ACHN (cell line): ENCODE data around the gene HMGCS1.
"Not testable (repeated sequence)": the region's sequence is repeated elsewhere in the genome, so short reads cannot be mapped to it uniquely, and the experiment has no call there.

Experiments
- DNase-seq: peaks from one replicate; pipeline ENCODE4 v3.0.0-alpha.2; 2015
- in situ Hi-C: cut with HindIII; loops from 2 replicates; pipeline ENCODE4 v1.10.0; 2017; ENCODE audit warnings: low sequenced_read_pairs, low pct_ligation_motif_present, low pct_unique_long_range_greater_than_20kb

Gene HMGCS1

DNA sequence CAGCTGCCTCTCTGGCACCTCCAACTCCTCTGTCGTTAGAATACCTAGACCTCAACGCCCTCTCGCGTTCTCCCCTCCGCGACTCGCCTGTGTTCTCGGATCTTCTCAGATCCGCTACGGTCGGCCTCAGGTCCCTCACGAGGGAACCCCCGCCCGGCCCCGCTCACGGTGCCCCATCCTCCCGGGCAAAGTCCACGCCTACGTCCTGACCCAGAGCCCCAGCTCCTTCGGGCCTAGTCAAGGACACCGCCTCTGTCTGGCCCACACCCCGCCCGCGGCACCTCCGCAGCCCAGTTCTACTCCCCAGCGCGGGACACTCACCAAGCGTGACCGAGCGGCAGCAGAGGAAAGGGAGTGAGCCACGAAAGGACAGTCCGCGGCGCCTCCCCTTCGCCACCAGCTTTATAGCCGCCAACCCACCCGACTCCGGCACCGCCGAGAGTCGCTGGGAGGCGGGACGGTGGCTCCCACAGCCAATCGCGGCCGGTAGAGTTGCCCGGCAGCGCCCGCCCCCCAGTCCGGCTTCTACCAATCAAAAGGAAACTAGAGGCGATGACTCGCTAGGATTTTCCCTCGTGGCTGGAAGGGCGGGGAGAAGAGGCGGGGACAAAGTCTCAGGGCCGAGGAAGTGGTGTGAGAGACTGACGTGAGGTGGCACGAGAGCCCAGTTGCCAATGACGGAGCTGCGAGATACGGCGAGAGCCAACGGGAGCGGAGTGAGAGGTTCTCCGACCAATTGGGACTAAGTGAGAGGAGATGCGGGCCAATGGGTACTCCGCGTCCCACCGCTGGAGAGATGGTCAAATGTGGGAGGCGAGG is at the start of gene HMGCS1:
Gene HMGCS1 (minus strand): TSS at position 378 of the 819 bp plus-strand sequence. CDS start 14,447 bp downstream, outside the sequence.
- in situ Hi-C loops = no loop called here
- DNase-seq = peak; percentile 98

DNA sequence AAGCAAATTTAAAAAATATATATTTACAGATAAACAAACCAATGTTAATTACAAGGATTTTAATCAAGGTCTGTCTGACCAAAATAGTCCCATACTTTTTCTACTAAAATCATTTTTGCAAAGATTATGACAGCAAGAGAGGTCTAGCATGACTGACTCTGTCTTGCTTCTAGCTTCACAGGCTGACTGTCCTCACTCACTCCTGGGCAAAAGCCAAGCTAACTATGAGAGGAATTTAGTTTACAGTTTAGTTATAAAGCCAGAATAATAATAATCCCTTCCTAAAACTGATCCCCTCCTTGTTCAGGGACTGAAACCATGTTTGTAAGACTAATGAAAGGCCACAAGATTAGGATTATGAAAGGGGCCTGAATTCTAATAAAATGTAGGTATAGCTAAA is 45.5 kb upstream of the HMGCS1 start:
- no peak for DNase-seq
- in situ Hi-C loops = no loop called here

DNA sequence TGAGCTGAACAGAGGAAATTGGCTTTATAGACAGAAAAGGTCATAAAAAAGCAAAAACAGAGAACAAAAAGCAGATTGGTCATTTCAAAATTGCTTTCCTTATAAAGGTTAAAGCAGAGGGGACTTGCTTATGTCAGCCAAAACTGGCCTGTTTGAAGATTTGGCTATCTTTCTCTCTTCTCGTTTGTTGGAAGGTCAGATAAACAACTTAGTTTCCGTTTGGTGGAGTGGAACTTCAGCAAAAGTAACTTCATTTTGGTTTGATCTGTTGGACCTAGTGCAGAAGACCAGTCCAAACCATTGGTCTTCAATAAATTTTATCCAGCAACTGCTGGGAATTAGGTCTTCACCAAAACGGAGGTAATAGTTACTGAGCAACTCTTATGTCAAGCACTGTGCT is 45.1 kb upstream of the HMGCS1 start:
- DNase-seq = no peak
- in situ Hi-C loops = no loop called here

DNA sequence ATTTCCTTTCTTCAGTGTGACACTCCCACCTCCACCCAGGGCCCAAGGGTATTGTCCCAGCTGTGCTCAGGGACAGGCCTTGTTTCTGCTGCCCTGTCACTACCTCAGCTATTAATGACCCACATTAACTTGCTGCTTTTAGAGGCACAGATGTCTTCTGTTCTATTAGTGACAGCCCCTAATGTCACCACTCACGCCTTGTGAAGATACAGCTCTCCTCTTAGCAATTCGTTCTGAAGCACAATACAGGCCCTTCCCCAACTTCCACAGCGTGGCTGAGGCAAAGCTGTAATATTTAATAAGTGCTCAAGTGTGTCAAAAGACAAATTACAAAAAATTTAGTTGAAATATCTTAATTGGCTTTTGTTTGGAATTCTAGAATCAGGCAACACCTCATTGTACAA is 44.7 kb upstream of the HMGCS1 start:
- in situ Hi-C loops = no loop called here
- no peak for DNase-seq

DNA sequence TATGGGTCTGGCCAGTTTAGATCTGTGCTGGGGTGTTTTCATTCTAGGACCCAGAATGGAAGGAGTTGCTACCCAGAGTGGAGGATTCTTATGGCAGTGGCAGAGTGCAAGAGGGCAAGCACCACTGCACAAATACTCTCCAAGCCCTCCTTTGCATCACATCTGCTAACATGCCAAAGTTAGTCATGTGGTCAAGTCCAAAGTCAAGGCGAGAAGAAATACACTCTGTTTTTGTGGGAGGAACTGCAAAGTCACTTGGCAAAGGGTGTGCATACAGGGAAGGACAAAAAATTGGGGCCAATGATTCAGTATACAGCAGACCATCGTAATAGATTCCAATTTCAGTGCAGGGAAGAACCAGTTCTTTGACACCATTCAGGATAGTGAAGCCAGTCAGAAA is 43.9 kb upstream of the HMGCS1 start:
- in situ Hi-C loops = no loop called here
- DNase-seq = no peak

DNA sequence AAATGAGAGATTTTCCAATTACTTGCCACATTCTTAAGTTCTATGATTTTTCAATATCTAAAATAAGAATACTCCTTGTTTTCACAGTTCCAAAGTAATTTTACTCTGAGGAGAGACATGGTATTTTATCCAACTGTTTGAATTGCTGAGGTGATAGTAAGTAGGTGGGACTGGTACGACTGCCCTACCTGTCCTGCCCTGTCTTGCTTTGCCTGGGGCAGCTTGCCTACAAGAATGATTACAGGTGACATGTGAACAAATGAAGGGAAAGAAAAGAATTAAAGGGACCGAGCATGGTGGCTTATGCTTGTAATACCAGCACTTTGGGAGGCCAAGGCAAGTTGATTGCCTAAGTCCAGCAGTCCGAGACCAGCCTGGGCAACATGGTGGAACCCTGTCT is 41.6 kb upstream of the HMGCS1 start:
- in situ Hi-C loops = no loop called here
- DNase-seq = no peak

DNA sequence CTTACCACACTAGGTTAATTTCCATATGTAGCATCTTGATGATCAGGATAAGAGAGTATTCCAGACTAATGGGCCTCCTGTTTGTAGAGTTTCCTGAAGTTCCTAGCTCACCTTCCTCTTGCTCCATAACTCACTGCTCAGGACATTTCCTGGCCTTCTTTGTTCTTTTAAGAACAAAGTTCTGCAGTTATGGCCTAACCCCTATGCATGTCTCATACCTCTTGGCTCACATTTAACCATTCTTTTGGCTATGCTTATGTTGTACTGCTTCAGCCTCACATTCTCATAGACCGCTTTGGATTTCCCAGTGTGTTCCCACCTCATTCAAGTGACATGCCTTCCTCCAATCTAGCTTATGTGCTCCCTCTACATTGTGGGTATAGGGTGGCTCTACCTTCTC is 40.5 kb upstream of the HMGCS1 start:
- in situ Hi-C loops = no loop called here
- no peak for DNase-seq

DNA sequence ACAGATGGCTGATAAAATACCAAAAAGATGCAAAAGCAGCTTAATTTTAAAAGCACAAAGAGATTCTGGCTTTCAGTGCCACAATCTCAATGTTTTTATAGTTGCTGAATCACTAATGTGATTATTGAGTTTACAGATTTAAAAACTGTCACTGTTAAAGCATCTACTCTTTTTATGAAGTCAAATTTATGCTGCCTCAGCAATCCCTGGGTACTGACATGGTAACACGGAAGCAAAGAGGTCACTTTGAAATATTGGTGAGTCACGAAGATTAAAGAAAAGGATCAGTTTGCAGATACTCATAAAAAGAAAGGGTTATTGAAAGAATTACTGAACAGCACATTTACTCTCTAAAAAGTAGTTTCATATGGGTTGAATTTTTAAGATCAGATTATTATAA is 39.7 kb upstream of the HMGCS1 start:
- no peak for DNase-seq
- in situ Hi-C loops = no loop called here

DNA sequence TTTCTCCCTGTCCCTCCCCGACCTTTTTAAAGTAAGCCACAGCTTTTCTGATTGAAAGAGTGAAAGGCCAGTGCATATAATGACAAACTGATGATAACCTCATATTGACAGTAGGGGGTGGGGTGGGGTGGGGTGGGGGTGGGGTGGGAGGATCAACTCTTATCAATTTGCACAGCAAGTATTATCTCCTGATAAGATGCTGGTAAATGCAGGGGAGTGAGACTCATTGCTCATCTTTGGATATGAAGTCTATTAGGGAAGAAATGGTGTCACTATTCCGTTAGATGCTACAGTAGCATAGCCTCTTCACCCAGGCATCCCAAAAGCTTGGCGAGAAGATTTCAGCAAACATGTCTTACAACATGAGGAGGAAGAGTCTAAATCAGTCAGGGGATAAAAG is 38.9 kb upstream of the HMGCS1 start:
- DNase-seq = no peak
- in situ Hi-C loops = no loop called here

DNA sequence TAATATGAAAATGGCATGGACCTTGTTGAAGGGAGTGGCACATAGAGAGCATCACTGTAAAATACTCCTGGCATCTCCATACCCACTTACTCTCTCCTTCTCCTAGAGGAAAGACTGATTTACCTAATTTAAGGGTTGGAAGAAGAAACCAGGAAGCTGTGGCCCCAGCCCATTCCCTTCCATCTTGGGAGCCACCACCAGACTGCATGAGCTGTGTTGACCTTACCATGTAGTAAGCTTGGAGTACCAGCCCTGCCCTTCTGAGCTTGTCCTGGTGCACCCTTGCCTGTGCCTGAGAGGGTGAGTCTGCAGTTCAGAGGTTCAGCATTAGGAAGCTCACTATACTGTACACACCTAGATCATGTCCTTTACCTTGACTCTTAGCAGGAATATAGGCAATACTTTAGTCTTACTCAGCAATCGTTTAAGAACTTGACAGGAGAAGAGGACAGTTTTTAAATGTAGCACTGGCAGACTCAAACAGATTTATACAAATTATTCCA is 35.7 kb upstream of the HMGCS1 start:
- no peak for DNase-seq
- in situ Hi-C loops = no loop called here

DNA sequence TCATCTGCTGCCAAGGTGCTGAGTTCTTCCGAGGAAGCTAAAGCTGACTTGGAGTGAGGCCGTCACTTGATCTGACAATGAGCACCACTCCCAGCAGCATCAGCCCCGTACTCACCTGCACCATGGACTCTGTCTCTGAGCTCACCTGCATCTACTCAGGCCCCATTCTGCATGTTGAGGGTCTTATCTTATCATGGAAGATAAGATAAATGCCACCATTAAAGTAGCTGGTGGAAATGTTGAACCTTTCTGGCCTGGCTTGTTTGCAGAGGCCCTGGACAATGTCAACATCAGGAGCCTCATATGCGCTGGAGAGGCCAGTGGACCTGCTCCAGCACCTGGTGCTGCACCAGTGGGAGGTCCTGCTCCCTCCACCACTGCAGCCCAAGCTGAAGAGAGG is 35.0 kb upstream of the HMGCS1 start:
- in situ Hi-C loops = no loop called here
- DNase-seq = no peak

DNA sequence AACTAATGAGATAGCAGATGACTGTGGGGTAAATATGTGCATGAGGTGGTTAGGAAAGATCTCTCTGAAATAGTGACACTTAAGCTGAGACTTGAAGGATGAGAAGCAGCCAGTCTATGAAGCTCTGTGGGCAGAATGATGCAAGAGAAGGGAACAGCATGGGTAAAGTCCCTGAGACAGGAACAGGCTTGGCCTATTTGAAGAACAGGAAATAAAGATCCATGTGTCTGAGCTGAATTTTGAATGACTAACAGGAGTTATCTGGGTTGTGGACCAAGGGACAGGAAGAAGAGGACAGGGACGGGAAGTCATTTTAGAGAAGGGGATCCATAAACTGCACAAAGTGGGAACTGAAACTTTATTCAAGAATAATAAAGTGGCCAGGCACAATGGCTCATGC is 25.6 kb upstream of the HMGCS1 start:
- in situ Hi-C loops = no loop called here
- DNase-seq = no peak

DNA sequence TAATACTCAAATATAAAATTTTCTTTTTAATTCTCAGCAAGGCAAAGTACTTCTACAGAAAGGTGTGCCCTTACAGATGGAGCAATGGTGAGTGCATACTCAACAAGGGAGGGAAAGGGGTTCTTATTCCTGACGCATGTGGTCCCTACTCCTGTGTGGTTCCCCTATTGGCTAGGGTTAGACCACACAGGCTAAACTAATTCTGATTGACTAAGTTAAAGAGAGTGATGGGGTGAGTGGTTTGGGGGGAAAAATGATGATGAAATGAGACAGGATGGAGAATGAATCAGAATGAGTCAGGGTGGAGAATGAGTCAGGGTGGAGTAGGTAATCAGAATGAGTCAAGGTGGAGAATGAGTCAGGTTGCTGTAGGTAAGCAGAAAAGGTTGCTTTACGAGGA is 22.9 kb upstream of the HMGCS1 start:
- DNase-seq = peak; percentile 5
- in situ Hi-C loops = no loop called here

DNA sequence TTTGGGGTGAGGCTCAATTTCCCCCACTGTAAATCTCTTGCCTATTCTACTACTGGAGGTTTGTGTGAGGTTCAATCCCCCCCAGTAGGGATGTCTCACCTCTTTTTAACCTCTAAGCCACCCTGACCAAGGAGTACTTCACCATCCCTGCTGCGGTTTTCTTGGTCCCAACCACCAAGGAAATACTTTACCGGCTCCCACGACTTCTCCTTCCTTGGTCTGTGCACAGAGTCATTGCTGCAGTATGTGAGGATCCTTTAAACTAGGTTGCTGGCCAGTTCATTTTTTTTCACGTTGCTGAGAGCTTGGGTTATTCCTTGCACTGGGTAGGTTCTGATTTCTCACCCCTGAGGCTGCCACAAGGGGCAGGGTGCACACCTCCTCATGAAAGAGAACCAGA is 22.5 kb upstream of the HMGCS1 start:
- no peak for DNase-seq
- in situ Hi-C loops = no loop called here

DNA sequence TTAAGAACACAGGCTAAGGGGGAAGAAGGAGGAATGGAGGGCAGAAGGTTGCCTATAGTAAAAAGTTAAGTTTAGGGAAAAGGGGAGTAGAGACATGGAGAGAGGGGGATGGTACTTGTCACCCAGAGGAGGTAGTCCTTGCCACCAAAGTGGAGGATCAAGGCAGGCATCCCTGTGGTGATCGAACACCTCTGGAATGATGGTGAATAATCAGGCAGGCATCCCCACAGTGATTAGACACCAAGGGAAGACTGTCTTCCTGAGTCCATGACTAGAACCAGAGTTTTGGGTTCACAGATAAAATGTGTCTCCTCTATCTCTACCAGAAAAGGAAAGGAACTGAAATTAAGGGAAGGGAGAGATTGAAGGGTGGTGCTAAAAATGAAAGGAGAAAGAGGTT is 19.2 kb upstream of the HMGCS1 start:
- DNase-seq = no peak

DNA sequence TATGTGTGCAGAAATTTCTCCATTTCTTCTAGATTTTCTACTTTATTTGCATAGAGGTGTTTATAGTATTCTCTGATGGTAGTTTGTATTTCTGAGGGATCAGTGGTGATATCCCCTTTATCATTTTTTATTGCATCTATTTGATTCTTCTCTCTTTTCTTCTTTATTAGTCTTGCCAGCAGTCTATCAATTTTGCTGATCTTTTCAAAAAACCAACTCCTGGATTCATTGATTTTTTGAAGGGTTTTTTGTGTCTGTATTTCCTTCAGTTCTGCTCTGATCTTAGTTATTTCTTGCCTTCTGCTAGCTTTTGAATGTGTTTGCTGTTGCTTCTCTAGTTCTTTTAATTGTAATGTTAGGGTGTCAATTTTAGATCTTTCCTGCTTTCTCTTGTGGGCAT is 12.4 kb upstream of the HMGCS1 start:
- in situ Hi-C loops, DNase-seq: not testable (repeated sequence)

More for the DNA sequence above, 19.2 kb upstream of the HMGCS1 start:
- in situ Hi-C loops = no loop called here

DNA sequence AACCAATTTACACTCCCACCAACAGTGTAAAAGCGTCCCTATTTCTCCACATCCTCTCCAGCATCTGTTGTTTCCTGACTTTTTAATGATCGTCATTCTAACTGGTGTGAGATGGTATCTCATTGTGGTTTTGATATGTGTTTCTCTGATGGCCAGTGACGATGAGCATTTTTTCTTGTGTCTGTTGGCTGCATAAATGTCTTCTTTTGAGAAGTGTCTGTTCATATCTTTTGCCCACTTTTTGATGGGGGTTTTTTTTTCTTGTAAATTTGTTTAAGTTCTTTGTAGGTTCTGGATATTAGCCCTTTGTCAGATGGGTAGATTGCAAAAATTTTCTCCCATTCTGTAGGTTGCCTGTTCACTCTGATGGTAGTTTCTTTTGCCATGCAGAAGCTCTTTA is 10.3 kb upstream of the HMGCS1 start:
- DNase-seq, in situ Hi-C loops: not testable (repeated sequence)

DNA sequence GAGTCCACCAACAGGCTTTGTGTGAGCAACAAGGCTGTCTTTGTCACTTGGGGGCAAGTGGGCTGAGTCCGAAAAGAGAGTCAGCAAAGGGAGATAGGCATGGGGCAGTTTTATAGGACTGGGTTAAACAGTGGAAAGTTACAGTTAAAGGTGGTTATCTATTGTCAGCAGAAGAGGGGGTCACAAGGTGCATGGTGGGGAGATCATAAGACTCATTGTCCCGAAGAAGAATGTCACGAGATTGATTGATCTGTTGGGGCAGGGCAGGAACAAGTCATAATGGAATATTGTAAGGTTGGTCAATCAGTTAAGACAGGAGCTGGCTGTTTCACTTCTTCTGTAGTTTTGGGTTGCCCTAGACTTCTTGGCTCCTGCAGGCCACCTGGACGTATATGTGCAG is 7.6 kb upstream of the HMGCS1 start:
- DNase-seq = no peak
- in situ Hi-C loops = no loop called here

DNA sequence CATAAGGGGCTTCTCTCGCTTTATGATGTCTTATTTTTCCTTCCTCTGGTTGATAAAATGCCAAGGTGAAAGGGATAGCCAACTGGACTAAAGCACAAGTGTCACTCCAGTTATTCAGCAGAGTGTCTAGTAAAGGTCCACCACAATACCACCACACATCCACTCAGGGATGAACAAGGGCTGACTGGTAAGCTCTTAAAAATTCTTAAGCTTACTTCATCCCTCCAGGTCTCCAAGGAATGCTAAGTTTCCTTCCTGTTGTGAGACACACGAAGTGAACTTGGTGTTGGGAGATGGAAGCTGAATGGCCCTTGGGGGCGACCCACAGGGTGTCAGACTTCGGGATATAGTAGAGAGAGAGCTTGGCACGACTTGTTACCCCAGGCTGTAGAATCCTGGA is 3.2 kb upstream of the HMGCS1 start:
- in situ Hi-C loops = no loop called here
- DNase-seq = no peak

DNA sequence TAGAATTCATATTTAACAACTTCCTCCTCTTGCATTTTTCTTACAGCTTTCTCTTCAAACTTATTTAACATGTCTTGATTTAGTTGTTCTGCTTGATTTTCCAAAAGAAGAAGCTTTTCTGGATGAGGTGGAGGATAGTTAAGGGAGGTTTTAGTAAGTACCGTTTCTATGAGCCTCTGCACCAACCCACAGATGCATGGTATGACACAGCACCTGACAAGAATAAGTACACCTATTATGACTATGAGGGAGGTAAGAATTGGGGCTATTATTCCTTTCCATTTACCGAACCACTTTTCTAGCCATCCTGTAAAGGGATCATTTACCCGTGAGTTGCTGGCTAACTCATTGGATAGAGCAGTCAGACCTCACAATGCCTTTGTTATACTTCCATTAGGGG is 2.5 kb upstream of the HMGCS1 start:
- in situ Hi-C loops = no loop called here
- DNase-seq = no peak
